Measurements from ENCODE around the gene RRP1. TPM values are rescaled to one million over a fixed set of nuclear protein-coding genes. Genes with fewer than 3 reads are reported as not detected.

RRP1 gene
- total RNA-seq, 2 experiments from 2014 or later = 50.3 to 55.0 TPM

GRCh38 chr21:43769325-43769958, 19.9 kb upstream of the RRP1 start:
- intact Hi-C loops (cut with micrococcal nuclease; ENCODE audit: unreplicated experiment) = no loop called here
- ChIA-PET CTCF (ENCODE audit: unreplicated experiment) (no interaction called here), POLR2A (interaction anchor here (0.6 kb wide), 1 partner anchor 11 kb away, joined by 3 read pairs; no protein-coding TSS in a partner anchor)
- H2AFZ ChIP-seq (ENCODE audit: low read length) = no peak overlapping the region
- TF ChIP-seq EZH2phosphoT487 (IDR thresholded peaks at IDR 0.05; ENCODE audit: borderline replicate concordance, low read depth, low read length) = no peak
- no peak for TF ChIP-seq CTCF (conservative IDR thresholded peaks at IDR 0.05; ENCODE audit: low read length)
- H3K9me3 ChIP-seq (ENCODE audit: low read length) = no peaks in the 10 kb centered on the region
- H3K27ac ChIP-seq (ENCODE audit: low read depth, low read length, poor library complexity, severe bottlenecking) = no peak overlapping the region
- no peak overlapping the region for H3K4me2 ChIP-seq (ENCODE audit: low read length)
- no peak for DNase-seq (ENCODE audit: low spot score)
- no peaks in the 10 kb centered on the region for H4K20me1 ChIP-seq (ENCODE audit: insufficient read depth, low read length)
- H3K4me1 ChIP-seq (ENCODE audit: insufficient read depth, low read length, poor library complexity, severe bottlenecking) = peaks cover under 1% of the 10 kb centered on the region
- no TSS peak for BruUV-seq (replicated peaks)
- H3K79me2 ChIP-seq (ENCODE audit: insufficient read depth, low read depth, low read length) = no peaks in the 10 kb centered on the region
- peaks cover 18% of the 10 kb centered on the region for H3K36me3 ChIP-seq (ENCODE audit: insufficient read depth, low read length)
- no peak overlapping the region for H3K4me3 ChIP-seq (ENCODE audit: low read depth, low read length, poor library complexity, severe bottlenecking)
- H3K9me2 ChIP-seq (ENCODE audit: insufficient read depth, low read length) = no peaks in the 10 kb centered on the region

GRCh38 chr21:43770066-43770655, 19.2 kb upstream of the RRP1 start:
- no peak overlapping the region for H3K27ac ChIP-seq (ENCODE audit: low read depth, low read length, poor library complexity, severe bottlenecking)
- H2AFZ ChIP-seq (ENCODE audit: low read length) = no peak overlapping the region
- no TSS peak for BruUV-seq (replicated peaks)
- H3K4me3 ChIP-seq (ENCODE audit: low read depth, low read length, poor library complexity, severe bottlenecking) = no peak overlapping the region
- POLR2A ChIA-PET = interaction anchor here (0.6 kb wide), 1 partner anchor 12 kb away, joined by 3 read pairs; no protein-coding TSS in a partner anchor
- no peaks in the 10 kb centered on the region for H3K9me3 ChIP-seq (ENCODE audit: low read length)
- DNase-seq (ENCODE audit: low spot score) = no peak
- H4K20me1 ChIP-seq (ENCODE audit: insufficient read depth, low read length) = no peaks in the 10 kb centered on the region
- intact Hi-C loops (cut with micrococcal nuclease; ENCODE audit: unreplicated experiment) = loop anchor here (10.0 kb wide), 1 partner anchor 105 kb away; no protein-coding TSS in a partner anchor
- TF ChIP-seq CTCF (conservative IDR thresholded peaks at IDR 0.05; ENCODE audit: low read length) (no peak), EZH2phosphoT487 (IDR thresholded peaks at IDR 0.05; ENCODE audit: borderline replicate concordance, low read depth, low read length) (no peak)
- no peaks in the 10 kb centered on the region for H3K79me2 ChIP-seq (ENCODE audit: insufficient read depth, low read depth, low read length)
- H3K9me2 ChIP-seq (ENCODE audit: insufficient read depth, low read length) = no peaks in the 10 kb centered on the region
- H3K36me3 ChIP-seq (ENCODE audit: insufficient read depth, low read length) = peaks cover 22% of the 10 kb centered on the region
- H3K4me1 ChIP-seq (ENCODE audit: insufficient read depth, low read length, poor library complexity, severe bottlenecking) = peaks cover 6% of the 10 kb centered on the region
- CTCF ChIA-PET (ENCODE audit: unreplicated experiment) = no interaction called here
- H3K4me2 ChIP-seq (ENCODE audit: low read length) = no peak overlapping the region

DNA sequence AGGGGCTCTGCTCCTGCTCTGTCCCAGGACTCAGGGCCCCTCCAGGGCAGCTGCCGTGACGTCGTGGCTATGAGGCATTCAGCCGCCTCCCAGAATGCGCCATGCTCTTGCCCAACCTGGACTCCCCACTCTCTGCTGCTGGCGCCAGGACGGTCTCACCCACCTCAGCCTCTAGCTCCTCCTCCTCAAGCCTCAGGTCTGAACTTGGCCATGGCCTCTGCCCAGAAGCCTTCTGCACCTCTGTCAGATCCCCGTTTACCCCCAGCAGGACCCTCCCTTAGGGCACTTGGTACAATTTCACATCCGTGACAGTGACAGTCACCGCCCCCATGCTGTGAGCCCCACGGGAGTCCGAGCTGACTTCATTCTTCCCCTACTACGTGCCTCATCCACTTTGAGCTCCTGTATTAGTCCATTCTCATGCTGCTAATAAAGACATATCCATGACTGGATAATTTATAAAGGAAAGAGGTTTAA, 18.1 kb upstream of the RRP1 start:
- H3K4me3 ChIP-seq (ENCODE audit: low read depth, low read length, poor library complexity, severe bottlenecking) = no peak overlapping the region
- no peak overlapping the region for H2AFZ ChIP-seq (ENCODE audit: low read length)
- H3K36me3 ChIP-seq (ENCODE audit: insufficient read depth, low read length) = peaks cover 22% of the 10 kb centered on the region
- CTCF ChIA-PET (ENCODE audit: unreplicated experiment) = no interaction called here
- no TSS peak for BruUV-seq (replicated peaks)
- H4K20me1 ChIP-seq (ENCODE audit: insufficient read depth, low read length) = no peaks in the 10 kb centered on the region
- POLR2A ChIA-PET = no interaction called here
- intact Hi-C loops (cut with micrococcal nuclease; ENCODE audit: unreplicated experiment) = loop anchor here (10.0 kb wide), 1 partner anchor 106 kb away; no protein-coding TSS in a partner anchor
- no peak overlapping the region for H3K4me2 ChIP-seq (ENCODE audit: low read length)
- H3K9me3 ChIP-seq (ENCODE audit: low read length) = no peaks in the 10 kb centered on the region
- H3K9me2 ChIP-seq (ENCODE audit: insufficient read depth, low read length) = no peaks in the 10 kb centered on the region
- H3K4me1 ChIP-seq (ENCODE audit: insufficient read depth, low read length, poor library complexity, severe bottlenecking) = peaks cover 10% of the 10 kb centered on the region
- no peak for TF ChIP-seq EZH2phosphoT487 (IDR thresholded peaks at IDR 0.05; ENCODE audit: borderline replicate concordance, low read depth, low read length)
- no peak for TF ChIP-seq CTCF (conservative IDR thresholded peaks at IDR 0.05; ENCODE audit: low read length)
- DNase-seq (ENCODE audit: low spot score) = no peak
- H3K27ac ChIP-seq (ENCODE audit: low read depth, low read length, poor library complexity, severe bottlenecking) = no peak overlapping the region
- no peaks in the 10 kb centered on the region for H3K79me2 ChIP-seq (ENCODE audit: insufficient read depth, low read depth, low read length)

Measured in OCI-LY7 (cell line).